Measurements from ENCODE around the gene TMEM266. TPM values are rescaled to one million over a fixed set of nuclear protein-coding genes. Genes with fewer than 3 reads are reported as not detected.
"Not testable (repeated sequence)": the region's sequence is repeated elsewhere in the genome, so short reads cannot be mapped to it uniquely, and the experiment has no call there.

Gene TMEM266
- total RNA-seq, 1 experiment from 2014 or later = not detected

GRCh38 chr15:76035593-76035992 is 24.2 kb upstream of the TMEM266 start:
- CTCF ChIA-PET = no interaction called here
- H3K27me3 ChIP-seq (ENCODE audit: low read length) = peaks cover 56% of the 10 kb centered on the region
- POLR2A ChIA-PET (ENCODE audit: unreplicated experiment) = no interaction called here
- ATAC-seq = no peak
- H3K36me3 ChIP-seq (ENCODE audit: low read depth, low read length) = no peaks in the 10 kb centered on the region
- no peaks in the 10 kb centered on the region for H3F3A ChIP-seq (ENCODE audit: low read length, unreplicated experiment)
- DNase-seq = no peak
- no peaks in the 10 kb centered on the region for H4K20me1 ChIP-seq (ENCODE audit: low read length)
- no TSS peak for BruUV-seq (replicated peaks)
- TF ChIP-seq EZH2 (IDR thresholded peaks at IDR 0.05; ENCODE audit: low read length, unreplicated experiment) = no peak
- TF ChIP-seq CTCF (conservative IDR thresholded peaks at IDR 0.05; ENCODE audit: low read depth, low read length) = no peak
- no peak for TF ChIP-seq EZH2phosphoT487 (IDR thresholded peaks at IDR 0.05; ENCODE audit: borderline replicate concordance, low read length)
- no peak overlapping the region for H3K4me2 ChIP-seq (ENCODE audit: low read length)
- H3K4me3 ChIP-seq (ENCODE audit: low read length) = no peak overlapping the region
- H3K27ac ChIP-seq (ENCODE audit: low read length) = no peak overlapping the region
- no peak overlapping the region for H3K9ac ChIP-seq (ENCODE audit: low read length)
- no peaks in the 10 kb centered on the region for H3K9me3 ChIP-seq (ENCODE audit: low read length)
- intact Hi-C loops (cut with micrococcal nuclease) = no loop called here
- no peaks in the 10 kb centered on the region for H3K79me2 ChIP-seq (ENCODE audit: low read length)
- H2AFZ ChIP-seq (ENCODE audit: low read length) = no peak overlapping the region
- no peaks in the 10 kb centered on the region for H3K9me2 ChIP-seq (replicated peaks; ENCODE audit: low read length)
- no peaks in the 10 kb centered on the region for H3K4me1 ChIP-seq (ENCODE audit: insufficient read depth, low read length)

GRCh38 chr15:76038512-76038911 is 21.3 kb upstream of the TMEM266 start:
- Histone ChIP-seq H3K36me3 (ENCODE audit: low read depth, low read length) (no peaks in the 10 kb centered on the region), H3K27me3 (ENCODE audit: low read length) (peaks cover 76% of the 10 kb centered on the region), H3K4me3 (ENCODE audit: low read length) (no peak overlapping the region), H3K9me3 (ENCODE audit: low read length) (no peaks in the 10 kb centered on the region), H3F3A (ENCODE audit: low read length, unreplicated experiment) (no peaks in the 10 kb centered on the region), H2AFZ (ENCODE audit: low read length) (no peak overlapping the region), H4K20me1 (ENCODE audit: low read length) (no peaks in the 10 kb centered on the region), H3K4me1 (ENCODE audit: insufficient read depth, low read length) (no peaks in the 10 kb centered on the region), H3K4me2 (ENCODE audit: low read length) (no peak overlapping the region), H3K27ac (ENCODE audit: low read length) (no peak overlapping the region), H3K9me2 (replicated peaks; ENCODE audit: low read length) (no peaks in the 10 kb centered on the region), H3K9ac (ENCODE audit: low read length) (no peak overlapping the region), H3K79me2 (ENCODE audit: low read length) (no peaks in the 10 kb centered on the region)
- TF ChIP-seq EZH2 (IDR thresholded peaks at IDR 0.05; ENCODE audit: low read length, unreplicated experiment) = no peak
- no peak for TF ChIP-seq CTCF (conservative IDR thresholded peaks at IDR 0.05; ENCODE audit: low read depth, low read length)
- TF ChIP-seq EZH2phosphoT487 (IDR thresholded peaks at IDR 0.05; ENCODE audit: borderline replicate concordance, low read length) = no peak
- ChIA-PET CTCF (no interaction called here), POLR2A (ENCODE audit: unreplicated experiment) (no interaction called here)
- BruUV-seq (replicated peaks) = no TSS peak
- intact Hi-C loops (cut with micrococcal nuclease) = no loop called here
- no peak for DNase-seq
- no peak for ATAC-seq

- BruUV-seq (replicated peaks) = not testable (repeated sequence)
- CTCF ChIA-PET = interaction anchor here (0.6 kb wide), 1 partner anchor 86 kb away, joined by 3 read pairs; no protein-coding TSS in a partner anchor
- DNase-seq = peak; percentile 38
These were observed 5.6 kb upstream of the TMEM266 start for GRCh38 chr15:76054201-76054600.

More at GRCh38 chr15:76054201-76054600, 5.6 kb upstream of the TMEM266 start:
- H3K36me3 ChIP-seq (ENCODE audit: low read depth, low read length); H3K4me2 ChIP-seq (ENCODE audit: low read length); H3K4me1 ChIP-seq (ENCODE audit: insufficient read depth, low read length); H3K79me2 ChIP-seq (ENCODE audit: low read length); H3K9me2 ChIP-seq (replicated peaks; ENCODE audit: low read length); H3K9me3 ChIP-seq (ENCODE audit: low read length); H3F3A ChIP-seq (ENCODE audit: low read length, unreplicated experiment); H4K20me1 ChIP-seq (ENCODE audit: low read length); H3K9ac ChIP-seq (ENCODE audit: low read length); POLR2A ChIA-PET (ENCODE audit: unreplicated experiment); H3K4me3 ChIP-seq (ENCODE audit: low read length); H3K27ac ChIP-seq (ENCODE audit: low read length); H2AFZ ChIP-seq (ENCODE audit: low read length): not testable (repeated sequence)
- peaks cover 25% of the 10 kb centered on the region; the same call in 1 of the 2 replicates for H3K27me3 ChIP-seq (ENCODE audit: low read length)
- intact Hi-C loops (cut with micrococcal nuclease) = loop anchor here (10.0 kb wide), 1 partner anchor 129 kb away; no protein-coding TSS in a partner anchor
- peak; percentile 22; the same call in 1 of the 2 replicates for ATAC-seq
